Measurements from ENCODE around the gene NRK.

DNA sequence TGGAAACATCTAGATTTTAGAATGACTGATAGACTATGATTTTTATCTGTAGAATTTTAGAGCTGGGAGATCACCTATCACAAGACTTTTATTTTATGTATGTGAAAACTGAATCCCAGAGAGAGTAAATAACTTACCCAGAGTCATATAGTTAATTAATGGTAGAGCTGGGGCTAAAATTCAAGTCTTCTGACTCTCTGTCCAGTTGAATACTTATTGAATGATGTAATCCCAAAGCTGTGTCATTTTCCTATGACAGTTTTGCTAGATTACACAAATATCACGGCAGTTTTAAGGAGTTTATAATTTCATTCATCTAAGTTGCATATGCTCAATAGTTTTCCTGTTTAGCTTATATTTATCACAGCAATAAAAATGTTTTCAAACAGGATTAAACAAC lies 6.7 kb downstream of the NRK start:
- TF ChIP-seq POLR2AphosphoS5 (IDR thresholded peaks at IDR 0.05; ENCODE audit: insufficient read depth in 1 of 2, low read depth in 1 of 2) = no peak
- TF ChIP-seq, protein P1, sequence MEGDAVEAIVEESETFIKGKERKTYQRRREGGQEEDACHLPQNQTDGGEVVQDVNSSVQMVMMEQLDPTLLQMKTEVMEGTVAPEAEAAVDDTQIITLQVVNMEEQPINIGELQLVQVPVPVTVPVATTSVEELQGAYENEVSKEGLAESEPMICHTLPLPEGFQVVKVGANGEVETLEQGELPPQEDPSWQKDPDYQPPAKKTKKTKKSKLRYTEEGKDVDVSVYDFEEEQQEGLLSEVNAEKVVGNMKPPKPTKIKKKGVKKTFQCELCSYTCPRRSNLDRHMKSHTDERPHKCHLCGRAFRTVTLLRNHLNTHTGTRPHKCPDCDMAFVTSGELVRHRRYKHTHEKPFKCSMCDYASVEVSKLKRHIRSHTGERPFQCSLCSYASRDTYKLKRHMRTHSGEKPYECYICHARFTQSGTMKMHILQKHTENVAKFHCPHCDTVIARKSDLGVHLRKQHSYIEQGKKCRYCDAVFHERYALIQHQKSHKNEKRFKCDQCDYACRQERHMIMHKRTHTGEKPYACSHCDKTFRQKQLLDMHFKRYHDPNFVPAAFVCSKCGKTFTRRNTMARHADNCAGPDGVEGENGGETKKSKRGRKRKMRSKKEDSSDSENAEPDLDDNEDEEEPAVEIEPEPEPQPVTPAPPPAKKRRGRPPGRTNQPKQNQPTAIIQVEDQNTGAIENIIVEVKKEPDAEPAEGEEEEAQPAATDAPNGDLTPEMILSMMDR (IDR thresholded peaks at IDR 0.05) = no peak

Measured in vagina (tissue), 2 donors.